HG03520 (cell line): ENCODE measurements around the gene ARIH2.

Experiments
- ATAC-seq: cut with Tn5 transposase; IDR thresholded peaks from one replicate; pipeline ENCODE4 v1.9.1; 2021; ENCODE audit warnings: mild to moderate bottlenecking, moderate library complexity; ENCODE audit not compliant: unreplicated experiment

ARIH2 gene

DNA sequence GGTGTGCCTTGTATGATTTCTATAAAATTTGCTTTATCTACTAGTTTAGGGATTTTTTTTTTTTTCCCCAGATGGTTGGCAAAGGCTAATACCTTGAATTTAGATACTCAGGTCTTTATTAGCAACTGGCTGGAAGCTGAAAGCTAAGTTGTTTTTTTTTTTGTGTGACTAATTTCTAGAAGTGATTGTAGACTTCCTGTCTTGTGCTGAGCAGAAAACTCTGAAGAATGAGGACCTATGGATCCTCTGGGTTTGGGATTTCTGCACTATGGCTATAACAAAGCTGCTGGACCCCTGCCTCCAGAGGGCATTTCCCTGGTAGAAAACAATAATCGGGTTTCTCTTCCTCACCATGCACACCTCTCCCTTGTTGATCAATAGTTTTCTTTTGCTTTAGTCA, 10.0 kb downstream of the ARIH2 start:
- no peak for ATAC-seq

DNA sequence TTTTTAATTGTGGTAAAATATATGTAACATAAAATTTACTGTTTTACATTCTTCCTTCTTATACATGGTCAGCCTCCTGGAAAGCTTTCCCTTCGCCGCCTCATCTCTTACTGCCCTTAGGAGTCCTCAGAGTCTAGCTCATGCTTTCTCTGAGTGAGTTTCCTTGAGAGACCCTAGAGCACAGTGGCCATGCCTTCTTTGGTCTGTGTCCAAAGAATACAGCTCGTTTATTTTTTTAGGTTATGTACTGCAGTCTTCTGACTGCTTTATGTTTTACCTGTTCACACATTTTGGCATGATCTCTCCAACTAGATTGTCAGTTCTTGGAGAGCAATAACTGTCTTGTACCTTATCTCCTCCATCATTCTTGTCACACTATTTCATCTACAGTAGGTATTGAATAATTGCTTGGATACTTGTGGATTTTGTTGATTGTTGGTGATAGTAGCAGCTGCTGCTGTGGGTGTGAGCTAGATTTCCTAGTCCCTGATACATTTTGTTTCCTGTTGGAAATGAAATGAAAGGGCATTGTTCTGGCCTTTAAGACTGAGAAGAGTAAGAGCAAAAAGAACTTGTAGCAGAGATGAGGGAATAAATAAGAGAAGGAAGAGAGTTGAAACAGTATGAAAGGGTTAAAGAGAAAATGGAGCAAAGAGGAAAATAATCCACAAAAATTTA, 10.9 kb downstream of the ARIH2 start:
- no peak for ATAC-seq

DNA sequence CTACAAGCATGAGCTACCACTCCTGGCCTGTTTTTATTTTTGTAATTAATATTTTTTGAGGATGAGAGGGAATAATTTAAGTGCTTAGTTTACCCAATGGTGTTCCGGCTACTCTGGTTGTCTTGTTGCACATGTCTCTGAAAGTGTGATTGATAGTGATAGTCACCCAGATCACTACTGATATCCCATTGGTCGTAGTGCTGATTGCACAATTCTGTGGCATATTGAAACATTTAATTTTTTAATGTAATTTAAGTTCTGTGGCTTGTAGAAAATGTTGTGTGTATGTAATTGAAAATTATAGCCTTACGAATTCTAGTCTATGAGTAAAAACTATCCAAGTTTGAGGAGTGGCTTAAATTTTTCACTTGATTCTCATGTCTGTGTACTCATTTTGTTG, 11.9 kb downstream of the ARIH2 start:
- no peak for ATAC-seq

DNA sequence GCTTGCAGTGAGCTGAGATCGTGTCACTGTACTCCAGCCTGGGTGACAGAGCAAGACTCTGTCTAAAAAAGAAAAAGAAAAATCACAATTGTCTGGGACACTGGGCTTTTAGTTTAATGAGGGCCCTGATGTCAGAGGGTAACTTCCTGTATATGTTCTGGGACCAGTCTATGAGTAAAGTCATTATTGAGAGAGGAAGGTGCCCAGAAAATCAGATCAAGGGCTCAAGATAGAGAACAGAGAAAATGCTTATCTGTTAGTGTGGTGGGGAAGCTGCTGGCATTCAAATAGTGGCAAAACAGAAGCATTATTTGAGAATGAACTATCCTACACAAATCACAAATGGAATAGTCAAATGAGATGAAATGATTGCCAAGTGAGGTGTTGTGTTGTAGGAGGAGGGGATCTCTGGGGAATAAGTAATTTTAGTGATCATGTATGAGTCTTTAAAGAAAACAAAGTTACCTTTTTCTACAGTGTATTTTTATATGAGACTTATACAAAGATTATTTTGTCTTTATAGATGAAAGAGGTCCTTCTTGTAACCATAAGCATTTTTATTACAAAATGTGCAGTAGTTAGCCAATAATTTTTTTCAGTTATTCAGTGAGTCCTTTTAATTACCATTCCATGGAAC, 13.4 kb downstream of the ARIH2 start:
- no peak for ATAC-seq

DNA sequence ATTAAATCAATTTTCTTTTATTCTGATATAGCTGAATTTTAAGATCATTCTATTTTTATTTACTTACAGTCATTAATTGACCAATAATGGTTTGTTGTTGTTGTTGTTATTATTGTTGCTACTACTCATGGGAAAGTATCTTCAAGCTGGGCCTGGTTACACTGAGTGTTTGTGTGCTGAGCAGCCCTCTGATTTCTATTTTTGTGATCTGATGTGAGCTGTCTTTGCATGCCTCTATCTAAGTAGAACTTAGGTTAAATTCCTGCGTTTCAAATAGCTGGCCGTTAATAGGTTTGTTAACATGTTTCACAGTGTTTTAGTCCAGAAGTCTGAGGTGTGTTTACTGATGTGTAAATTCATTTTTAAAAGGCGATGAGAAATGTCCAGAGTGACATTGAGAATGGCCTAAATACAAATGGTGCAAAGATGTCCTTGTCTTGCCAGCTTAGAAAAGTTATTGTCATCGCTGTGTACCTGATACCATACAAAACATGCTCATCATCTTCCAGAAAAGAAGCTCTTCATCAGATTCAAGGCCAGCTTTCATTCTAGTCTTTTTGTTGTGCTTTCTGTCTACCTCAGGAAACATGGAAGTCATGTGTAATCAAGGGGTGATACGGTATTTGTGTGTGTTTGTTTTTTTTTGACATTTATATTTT, 15.8 kb downstream of the ARIH2 start:
- ATAC-seq: no peak

DNA sequence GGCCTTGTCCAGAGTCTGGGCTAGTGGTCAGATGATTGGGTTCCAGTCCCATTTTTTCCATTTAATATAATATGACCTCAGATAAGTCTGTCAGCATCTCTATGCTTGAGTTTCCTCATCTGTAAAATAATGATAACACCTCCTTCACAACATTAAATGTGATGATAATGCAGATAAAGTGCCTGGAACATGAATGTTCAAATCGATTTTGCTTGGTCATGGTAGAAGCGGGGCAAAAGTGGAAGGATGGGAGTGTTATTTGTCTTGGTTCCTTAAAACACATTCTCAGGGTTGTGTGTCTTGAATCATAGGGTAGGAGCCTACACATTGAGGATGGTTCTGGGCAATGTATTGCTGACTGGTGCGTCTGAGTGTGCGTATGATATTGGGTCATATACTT, 16.9 kb downstream of the ARIH2 start:
- no peak for ATAC-seq

DNA sequence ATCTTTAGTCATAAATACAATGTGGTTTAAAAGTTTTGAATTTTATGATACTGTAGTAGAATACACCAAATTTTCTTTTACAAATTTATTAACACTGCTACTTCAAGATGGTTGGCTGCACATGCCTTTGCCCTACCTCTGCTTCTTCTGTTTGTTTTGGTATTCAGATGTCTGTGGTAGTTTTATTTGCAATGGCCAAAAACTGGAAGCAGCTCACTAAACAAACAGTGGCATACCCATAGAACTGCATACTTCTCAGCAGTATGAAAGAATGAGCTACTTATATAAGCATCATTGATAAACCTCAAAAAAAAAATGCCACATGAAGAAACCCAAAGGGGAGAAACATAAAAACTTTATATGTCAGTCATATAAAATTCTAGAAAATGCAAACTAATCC, 19.5 kb downstream of the ARIH2 start:
- no peak for ATAC-seq

DNA sequence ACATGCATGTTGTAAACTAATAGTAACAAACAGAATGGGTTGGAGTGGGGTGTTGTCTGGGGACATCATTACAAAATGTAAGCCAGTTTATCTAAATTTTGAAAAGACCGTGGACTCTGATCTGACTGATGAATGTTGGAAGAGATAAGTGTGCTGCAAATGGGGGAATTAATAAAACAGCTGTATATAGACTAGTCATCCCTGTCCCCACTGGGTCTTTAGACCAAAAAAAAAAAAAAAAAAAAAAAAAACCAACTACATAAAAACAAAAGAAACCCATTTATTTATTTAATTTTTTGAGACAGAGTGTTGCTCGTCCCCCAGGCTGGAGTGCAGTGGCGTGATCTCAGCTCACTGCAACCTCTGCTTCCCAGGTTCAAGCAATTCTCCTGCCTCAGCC, 20.0 kb downstream of the ARIH2 start:
- ATAC-seq: no peak

DNA sequence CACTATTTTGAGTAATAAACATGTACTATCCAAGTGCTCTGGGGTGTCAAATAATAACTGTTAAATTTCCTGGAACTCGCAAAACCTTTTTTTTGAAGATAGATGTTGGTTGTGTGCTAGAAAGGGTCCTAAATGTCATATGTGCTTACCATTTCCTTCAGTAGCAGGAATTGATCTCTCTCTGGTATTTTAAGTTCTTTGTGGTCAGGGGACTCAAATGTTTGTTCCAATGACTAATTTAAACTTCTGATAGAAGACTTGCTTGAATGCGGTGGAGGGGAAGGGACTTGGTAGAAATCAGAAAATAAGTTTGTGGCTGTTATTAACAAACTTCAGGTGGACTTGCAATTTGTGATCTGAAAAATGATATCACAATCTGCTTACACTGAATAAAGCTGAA, 26.8 kb downstream of the ARIH2 start:
- ATAC-seq: no peak

DNA sequence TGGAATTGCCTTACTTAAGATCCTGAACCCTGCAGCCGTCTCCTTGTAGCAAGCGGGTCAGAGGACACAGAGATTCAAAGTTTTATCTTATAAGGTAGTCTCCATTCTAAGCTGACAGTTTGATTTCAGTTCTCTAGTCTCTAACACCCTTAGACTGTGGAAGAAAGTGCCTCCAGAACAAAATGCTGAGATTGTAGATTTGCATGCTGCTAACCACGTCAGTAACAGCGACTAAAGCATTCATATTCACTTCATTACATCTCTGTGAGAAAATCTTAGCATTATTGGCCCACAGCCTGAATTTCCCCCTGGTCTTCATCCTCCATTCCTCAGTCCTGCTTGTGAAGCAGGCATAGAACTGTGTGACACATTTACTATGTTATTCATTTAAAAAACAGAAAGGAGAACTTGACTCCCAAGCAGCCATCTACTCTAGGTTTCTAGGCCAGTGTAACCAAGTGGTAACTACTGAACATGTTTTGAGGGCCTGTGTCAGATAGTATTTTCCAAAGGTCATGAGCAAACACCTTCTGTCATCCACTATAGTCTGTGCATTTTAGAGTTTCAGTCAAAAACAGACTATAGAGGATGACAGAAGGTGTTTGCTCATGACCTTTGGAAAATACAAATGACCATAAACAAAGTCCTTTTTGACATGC, 27.4 kb downstream of the ARIH2 start:
- no peak for ATAC-seq

DNA sequence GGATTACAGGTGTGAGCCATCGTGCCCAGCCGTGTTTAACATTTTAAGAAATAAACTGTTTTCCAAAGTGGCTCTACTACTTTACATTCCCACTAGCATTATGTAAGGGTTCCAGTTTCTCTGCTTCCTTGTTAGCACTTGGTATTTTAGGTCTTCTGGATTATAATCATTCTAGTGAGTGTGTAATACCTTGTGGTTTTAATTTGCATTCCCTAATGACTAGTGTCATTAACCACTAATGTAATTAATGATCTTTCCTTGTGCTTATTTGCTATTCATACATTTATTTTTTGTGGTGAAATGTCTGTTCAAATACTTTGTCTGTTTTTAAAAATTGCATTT, 30.7 kb downstream of the ARIH2 start:
- no peak for ATAC-seq

DNA sequence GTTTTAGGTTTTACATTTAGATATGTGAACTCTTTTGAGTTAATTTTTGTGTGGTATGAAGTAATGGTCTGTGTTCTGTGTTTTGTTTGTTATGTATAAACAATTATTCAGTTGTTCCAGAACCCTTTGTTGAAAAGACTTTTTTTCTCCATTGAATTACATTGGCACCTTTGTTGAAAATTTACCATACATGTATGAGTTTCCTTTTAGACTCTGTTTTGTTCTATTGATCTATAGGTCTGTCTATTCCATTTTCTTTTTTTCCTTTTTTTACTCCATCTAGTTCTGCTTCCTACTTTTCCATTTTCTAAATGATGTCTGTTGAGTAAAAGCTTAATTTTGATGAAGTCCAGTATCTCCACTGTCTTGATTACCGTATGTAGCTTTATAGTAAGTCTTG, 31.4 kb downstream of the ARIH2 start:
- no peak for ATAC-seq

DNA sequence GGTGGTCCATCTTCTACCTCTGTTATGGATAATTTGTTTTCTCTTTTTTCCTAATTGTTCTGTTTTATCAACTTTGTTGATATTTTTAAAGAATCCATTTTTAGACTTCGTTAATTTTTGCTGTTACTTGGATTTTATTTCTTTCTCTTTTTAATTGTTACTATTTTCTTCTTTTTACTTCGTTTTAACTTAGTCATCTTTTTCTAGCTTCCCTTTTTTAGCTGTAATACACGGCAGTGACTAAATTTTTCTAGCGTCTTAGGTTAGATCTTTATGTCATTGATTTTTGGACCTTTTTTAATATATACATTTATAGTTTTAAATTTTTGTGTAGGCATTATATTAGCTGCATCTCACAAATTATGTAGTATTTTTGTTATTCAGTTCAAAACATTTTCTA, 33.1 kb downstream of the ARIH2 start:
- no peak for ATAC-seq

DNA sequence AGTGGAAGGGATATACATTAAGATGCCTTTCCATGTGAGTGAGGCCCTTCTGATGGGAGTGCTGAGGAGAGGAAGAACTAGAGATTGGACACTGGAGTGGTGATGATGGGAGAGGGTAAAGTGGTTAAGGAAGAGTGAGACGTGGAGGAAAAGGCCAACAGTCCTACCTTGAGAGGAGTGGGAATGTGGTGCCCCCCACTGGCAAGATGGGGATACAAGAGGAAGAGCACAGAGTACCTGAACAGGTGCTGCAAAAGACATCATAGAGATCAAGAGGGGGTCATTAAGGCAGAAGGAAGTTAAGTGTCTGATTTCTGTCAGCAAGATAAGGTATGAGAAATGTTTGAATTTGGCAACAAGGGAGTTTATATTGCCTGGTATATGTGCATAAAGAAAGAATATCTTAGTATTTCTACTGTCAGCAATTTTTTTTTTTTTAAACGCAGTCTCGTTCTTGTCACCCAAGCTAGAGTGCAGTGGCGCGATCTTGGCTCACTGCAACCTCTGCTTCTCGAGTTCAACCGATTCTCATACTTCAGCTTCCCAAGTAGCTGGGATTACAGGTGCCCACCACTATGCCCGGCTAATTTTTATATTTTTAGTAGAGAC, 34.0 kb downstream of the ARIH2 start:
- ATAC-seq: no peak

DNA sequence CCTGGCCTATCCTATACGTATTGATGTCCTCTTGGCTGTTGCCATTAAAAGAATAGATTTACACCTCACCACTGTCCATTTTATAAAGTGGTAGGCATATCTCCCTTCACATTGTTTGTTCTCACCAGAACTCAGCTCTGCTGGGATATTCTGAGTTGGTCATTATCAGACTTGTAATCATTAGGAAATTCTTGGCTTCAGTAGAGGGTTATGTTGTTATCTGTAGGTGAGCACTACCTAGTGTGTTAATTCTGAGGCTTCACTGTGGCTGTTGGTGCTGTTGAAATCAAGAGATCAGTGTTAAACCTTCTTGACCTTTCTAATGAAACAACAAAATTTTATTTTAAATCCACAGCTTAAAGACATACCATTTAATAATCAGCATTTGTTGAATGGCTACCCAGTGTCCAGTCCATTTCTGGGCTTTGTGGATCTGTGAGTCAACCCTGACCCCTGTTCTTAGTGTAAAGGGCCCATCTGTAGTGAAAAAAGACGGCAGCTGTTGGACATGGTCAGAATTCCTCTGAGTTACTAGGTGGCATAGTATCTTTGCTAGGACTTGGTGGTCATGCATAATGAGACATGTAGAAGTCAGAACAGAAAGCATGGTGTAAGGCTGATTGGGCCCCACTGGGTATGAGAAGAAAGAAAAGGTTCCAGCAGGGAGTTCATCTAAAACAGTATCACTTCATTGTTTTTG, 38.5 kb downstream of the ARIH2 start:
- ATAC-seq: no peak

DNA sequence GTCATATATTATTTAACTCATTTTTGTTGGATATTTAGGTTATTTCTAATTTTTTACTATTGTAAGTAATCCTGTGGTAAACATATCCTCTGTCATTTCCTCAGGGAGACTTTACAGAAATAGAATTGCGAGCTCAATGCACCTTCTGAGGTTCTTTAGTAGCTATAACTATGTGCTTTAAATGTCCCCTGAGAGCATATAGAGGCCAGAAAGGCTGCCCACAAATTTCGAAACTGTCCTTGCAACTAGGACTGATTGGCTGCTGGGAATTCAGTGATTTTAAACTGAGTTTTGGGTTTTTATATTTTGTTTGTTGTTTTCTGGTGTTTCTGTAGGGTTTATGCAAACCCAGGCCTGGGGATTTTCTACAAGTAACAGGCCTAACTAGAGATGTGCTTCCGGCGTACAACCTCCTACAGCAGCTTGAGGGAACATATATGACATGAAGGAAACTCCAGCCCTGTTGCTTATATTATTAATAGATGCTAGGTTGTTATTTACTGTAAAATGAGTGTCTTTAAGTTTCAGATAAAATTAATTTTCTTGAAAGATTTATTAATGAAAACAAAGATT, 42.3 kb downstream of the ARIH2 start:
- no peak for ATAC-seq

DNA sequence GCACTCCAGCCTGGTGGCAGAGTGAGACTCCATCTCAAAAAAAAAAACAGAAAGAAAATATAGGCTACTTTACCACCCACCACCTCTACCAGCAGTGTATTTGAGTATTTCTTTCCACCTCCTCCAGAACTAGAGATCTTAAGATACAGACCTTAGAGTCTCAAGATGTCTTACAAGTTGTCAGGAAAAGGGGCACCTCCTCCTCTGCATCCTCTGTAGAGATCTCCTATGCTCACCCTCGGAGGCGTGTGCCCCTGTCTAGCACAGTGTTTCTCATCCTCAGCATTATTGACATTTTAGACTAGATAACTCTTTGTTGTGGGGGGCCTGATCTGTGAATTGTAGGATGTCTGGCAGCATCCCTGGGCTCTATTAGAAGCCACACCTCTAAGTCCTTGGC, 43.7 kb downstream of the ARIH2 start:
- no peak for ATAC-seq

DNA sequence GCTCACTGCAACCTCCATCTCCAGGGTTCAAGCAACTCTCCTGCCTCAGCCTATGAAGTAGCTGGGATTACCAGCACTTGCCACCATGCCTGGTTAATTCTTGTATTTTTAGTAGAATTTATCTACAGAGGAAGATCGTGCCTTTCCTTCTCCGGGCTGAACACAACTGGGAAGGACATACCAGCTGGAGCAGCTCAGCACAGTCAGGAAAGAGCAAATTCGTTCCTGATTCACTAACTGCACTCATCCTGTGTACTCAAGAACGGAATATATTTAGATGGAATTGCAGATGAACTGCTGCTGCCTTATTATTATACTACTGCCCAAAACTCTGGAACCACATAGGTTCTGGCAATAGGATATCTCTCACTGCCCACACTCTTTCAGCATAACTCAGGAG, 44.3 kb downstream of the ARIH2 start:
- ATAC-seq: no peak

DNA sequence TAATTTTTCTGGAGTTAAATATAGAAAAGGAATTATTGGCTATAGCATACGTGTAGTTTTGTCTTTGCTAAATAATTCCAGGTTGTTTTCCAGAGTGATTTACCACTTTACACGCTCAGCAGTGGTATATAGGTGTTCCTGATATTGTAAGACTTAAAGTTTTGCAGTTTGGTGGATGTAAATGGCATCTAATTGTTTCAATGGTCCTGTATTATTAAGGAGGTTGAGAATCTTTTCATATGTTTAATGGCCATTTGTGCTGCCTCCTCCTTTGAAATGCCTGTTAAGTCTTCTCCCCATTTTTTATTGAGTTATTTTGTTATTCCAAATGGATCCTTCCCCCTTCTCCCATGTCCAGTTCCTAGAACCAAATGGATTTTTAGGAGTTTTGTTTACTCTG, 44.9 kb downstream of the ARIH2 start:
- ATAC-seq: no peak

DNA sequence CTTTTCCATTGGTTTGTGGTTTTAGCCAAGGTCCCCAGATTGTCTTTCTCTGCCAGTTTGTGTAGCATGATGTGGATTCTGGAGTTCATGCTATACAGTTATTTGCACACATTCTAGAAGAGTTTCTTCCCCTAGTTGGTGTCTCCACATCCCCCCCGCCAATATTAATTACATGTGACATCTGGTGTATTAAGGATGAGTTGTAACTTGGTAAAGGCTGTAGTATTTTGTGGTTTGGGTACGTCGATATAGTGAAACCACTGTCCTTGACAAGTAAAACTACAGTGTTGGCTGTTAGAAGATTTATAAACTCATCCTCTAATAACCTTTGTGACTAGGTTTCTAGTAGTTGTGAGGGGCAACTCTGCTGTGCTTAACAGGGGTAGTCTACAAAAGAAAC, 47.7 kb downstream of the ARIH2 start:
- no peak for ATAC-seq

DNA sequence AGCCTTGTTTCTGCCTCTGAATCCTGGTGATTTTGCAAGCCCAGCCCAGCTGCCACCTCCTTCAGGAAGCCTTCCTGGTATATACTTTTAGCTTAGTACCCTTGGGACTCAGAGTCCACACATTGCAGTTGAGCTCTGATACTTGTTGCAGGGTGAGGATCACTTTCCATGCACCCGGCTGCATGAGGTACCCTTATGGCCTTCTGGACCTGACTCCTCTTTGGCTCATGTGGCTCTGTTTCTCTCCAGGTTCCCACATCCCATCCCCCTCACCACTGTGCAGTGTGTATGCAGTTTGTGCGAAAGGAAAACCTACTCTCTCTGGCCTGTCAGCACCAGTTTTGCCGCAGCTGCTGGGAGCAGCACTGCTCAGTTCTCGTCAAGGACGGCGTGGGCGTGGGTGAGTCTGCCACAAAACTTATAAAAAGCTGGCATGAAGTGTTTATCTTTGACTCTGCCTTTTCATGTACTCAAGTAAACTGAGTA, 48.3 kb downstream of the ARIH2 start:
- no peak for ATAC-seq
